Activated CD8-positive, alpha-beta memory T cell treated with anti-CD3 and anti-CD28 coated beads, Interleukin-2, amount 10 ng/mL, durations not matched to agents 7 days and 5 days (primary cell): ENCODE results near the gene TUT7. TPM values are rescaled to one million over a fixed set of nuclear protein-coding genes. Genes with fewer than 3 reads are reported as not detected.

Source experiments
- ATAC-seq: fragments of 150-1000 bp; cut with Tn5 transposase; one replicate; pipeline ENCODE4 v1.10.0; 2021; ENCODE audit warnings: moderate library complexity
- CTCF ChIA-PET: fragments of 350-600 bp; sonication (Branson Sonifier 250); formaldehyde crosslinking; loops from one replicate; lab custom pipeline; 2021; ENCODE audit warnings: antibody characterized with exemption; lab: Charles Lee
- DNase-seq: peaks from one replicate; pipeline ENCODE4 v3.0.0-alpha.2; 2020
- H3K27ac Mint-ChIP-seq: one replicate; pipeline ENCODE4 v1.8.0; 2021; ENCODE audit warnings: mild to moderate bottlenecking, mixed read lengths
- H3K27me3 Mint-ChIP-seq: one replicate; pipeline ENCODE4 v1.8.0; 2021; ENCODE audit warnings: mixed read lengths
- H3K36me3 Mint-ChIP-seq: one replicate; pipeline ENCODE4 v1.8.0; 2021; ENCODE audit warnings: mild to moderate bottlenecking, mixed read lengths
- H3K4me1 Mint-ChIP-seq: one replicate; pipeline ENCODE4 v1.8.0; 2021; ENCODE audit warnings: mixed read lengths
- H3K4me3 Mint-ChIP-seq: one replicate; pipeline ENCODE4 v1.8.0; 2021; ENCODE audit warnings: mild to moderate bottlenecking, moderate library complexity, mixed read lengths
- H3K9me3 Mint-ChIP-seq: one replicate; pipeline ENCODE4 v1.8.0; 2022; ENCODE audit warnings: low read depth, mixed read lengths
- total RNA-seq, 2 experiments: library from RNA; stranded (reverse); gene quantifications; one replicate each; pipeline ENCODE4 v1.2.3, GENCODE V29; 2021

Gene TUT7
- total RNA-seq, 2 experiments from 2014 or later = 44.9 to 46.7 TPM

GRCh38 chr9:86257391-86257790 lies 96.8 kb downstream of the TUT7 start:
- ATAC-seq (no peak), DNase-seq (no peak)
- no peak overlapping the region for H3K4me3 Mint-ChIP-seq
- H3K9me3 Mint-ChIP-seq = peaks cover 4% of the 10 kb centered on the region
- CTCF ChIA-PET = interaction anchor here (1.4 kb wide), 1 partner anchor 9 kb away, joined by 3 read pairs; no protein-coding TSS in a partner anchor
- no peak overlapping the region for H3K27ac Mint-ChIP-seq
- H3K36me3 Mint-ChIP-seq = peaks cover 4% of the 10 kb centered on the region
- H3K4me1 Mint-ChIP-seq = no peaks in the 10 kb centered on the region
- peaks cover 3% of the 10 kb centered on the region for H3K27me3 Mint-ChIP-seq

GRCh38 chr9:86256653-86257052 lies 97.6 kb downstream of the TUT7 start:
- Mint-ChIP-seq H3K27me3 (peaks cover 3% of the 10 kb centered on the region), H3K4me3 (no peak overlapping the region), H3K9me3 (peaks cover 8% of the 10 kb centered on the region), H3K27ac (no peak overlapping the region), H3K4me1 (no peaks in the 10 kb centered on the region), H3K36me3 (peaks cover 5% of the 10 kb centered on the region)
- ATAC-seq (no peak), DNase-seq (no peak)
- CTCF ChIA-PET = interaction anchor here (1.4 kb wide), 1 partner anchor 26 kb away, joined by 3 read pairs; the partner anchor contains the start of gene ISCA1

GRCh38 chr9:86253577-86253976 lies 100.6 kb downstream of the TUT7 start:
- Mint-ChIP-seq H3K27me3 (peaks cover 3% of the 10 kb centered on the region), H3K27ac (no peak overlapping the region), H3K36me3 (peaks cover 4% of the 10 kb centered on the region), H3K4me3 (no peak overlapping the region), H3K9me3 (peaks cover 8% of the 10 kb centered on the region), H3K4me1 (no peaks in the 10 kb centered on the region)
- ATAC-seq (no peak), DNase-seq (no peak)
- CTCF ChIA-PET = no interaction called here

GRCh38 chr9:86252870-86253269 lies 101.3 kb downstream of the TUT7 start:
- peaks cover 8% of the 10 kb centered on the region for H3K9me3 Mint-ChIP-seq
- CTCF ChIA-PET = interaction anchor here (0.9 kb wide), 1 partner anchor 12 kb away, joined by 3 read pairs; no protein-coding TSS in a partner anchor
- no peak overlapping the region for H3K27ac Mint-ChIP-seq
- no peaks in the 10 kb centered on the region for H3K4me1 Mint-ChIP-seq
- ATAC-seq = no peak
- no peak overlapping the region for H3K4me3 Mint-ChIP-seq
- H3K36me3 Mint-ChIP-seq = peaks cover 4% of the 10 kb centered on the region
- DNase-seq = no peak
- peaks cover 3% of the 10 kb centered on the region for H3K27me3 Mint-ChIP-seq

- CTCF ChIA-PET = no interaction called here
- Mint-ChIP-seq H3K4me3 (no peak overlapping the region), H3K27me3 (peaks cover 5% of the 10 kb centered on the region), H3K27ac (no peak overlapping the region), H3K36me3 (peaks cover 3% of the 10 kb centered on the region), H3K9me3 (peaks cover 8% of the 10 kb centered on the region), H3K4me1 (no peaks in the 10 kb centered on the region)
- DNase-seq = no peak
- ATAC-seq = no peak
Measured at GRCh38 chr9:86250123-86250522, 104.1 kb downstream of the TUT7 start.

GRCh38 chr9:86248746-86249145 lies 105.5 kb downstream of the TUT7 start:
- Mint-ChIP-seq H3K27me3 (peaks cover 5% of the 10 kb centered on the region), H3K9me3 (peaks cover 7% of the 10 kb centered on the region), H3K4me3 (no peak overlapping the region), H3K4me1 (no peaks in the 10 kb centered on the region), H3K27ac (no peak overlapping the region), H3K36me3 (peaks cover 3% of the 10 kb centered on the region)
- CTCF ChIA-PET = no interaction called here
- DNase-seq = no peak
- no peak for ATAC-seq

- peaks cover 2% of the 10 kb centered on the region for H3K27me3 Mint-ChIP-seq
- no peak for ATAC-seq
- H3K4me1 Mint-ChIP-seq = no peaks in the 10 kb centered on the region
- H3K27ac Mint-ChIP-seq = no peak overlapping the region
- peaks cover 1% of the 10 kb centered on the region for H3K36me3 Mint-ChIP-seq
- H3K9me3 Mint-ChIP-seq = peaks cover 2% of the 10 kb centered on the region
- CTCF ChIA-PET = interaction anchor here (1.6 kb wide), 1 partner anchor 34 kb away, joined by 3 read pairs; no protein-coding TSS in a partner anchor
- no peak for DNase-seq
- no peak overlapping the region for H3K4me3 Mint-ChIP-seq
Measured at GRCh38 chr9:86246752-86247161, 107.5 kb downstream of the TUT7 start.

GRCh38 chr9:86242071-86242470 lies 112.1 kb downstream of the TUT7 start:
- Mint-ChIP-seq H3K4me3 (no peak overlapping the region), H3K27me3 (no peaks in the 10 kb centered on the region), H3K9me3 (no peaks in the 10 kb centered on the region), H3K27ac (no peak overlapping the region), H3K36me3 (no peaks in the 10 kb centered on the region), H3K4me1 (peaks cover 4% of the 10 kb centered on the region)
- ATAC-seq = no peak
- CTCF ChIA-PET = no interaction called here
- DNase-seq = no peak

GRCh38 chr9:86241216-86241615 lies 113.0 kb downstream of the TUT7 start:
- no peaks in the 10 kb centered on the region for H3K36me3 Mint-ChIP-seq
- DNase-seq = no peak
- CTCF ChIA-PET = interaction anchor here (1.1 kb wide), 1 partner anchor 12 kb away, joined by 3 read pairs; no protein-coding TSS in a partner anchor
- peaks cover 4% of the 10 kb centered on the region for H3K4me1 Mint-ChIP-seq
- H3K27ac Mint-ChIP-seq = no peak overlapping the region
- no peak for ATAC-seq
- no peaks in the 10 kb centered on the region for H3K9me3 Mint-ChIP-seq
- no peaks in the 10 kb centered on the region for H3K27me3 Mint-ChIP-seq
- no peak overlapping the region for H3K4me3 Mint-ChIP-seq

GRCh38 chr9:86238861-86239770 lies 115.1 kb downstream of the TUT7 start:
- no peak overlapping the region for H3K27ac Mint-ChIP-seq
- no peaks in the 10 kb centered on the region for H3K9me3 Mint-ChIP-seq
- CTCF ChIA-PET = no interaction called here
- H3K4me1 Mint-ChIP-seq = peaks cover 4% of the 10 kb centered on the region
- ATAC-seq = no peak
- peaks cover 7% of the 10 kb centered on the region for H3K27me3 Mint-ChIP-seq
- no peaks in the 10 kb centered on the region for H3K36me3 Mint-ChIP-seq
- H3K4me3 Mint-ChIP-seq = no peak overlapping the region
- DNase-seq = no peak

Other genes with a start within 250 kb of the TUT7 start
- under 1 TPM in 1 of 2 experiments, not detected in 1; 0.38 TPM for gene C9orf153, start 94.8 kb downstream of the TUT7 start, total RNA-seq
- gene ISCA1, start 71.9 kb downstream of the TUT7 start, total RNA-seq = 10 to 100 TPM; 16.3 to 20.0 TPM